HG02938 (cell line): ENCODE measurements around the gene CDH3.

Source experiments
- ATAC-seq: cut with Tn5 transposase; IDR thresholded peaks from one replicate; pipeline ENCODE4 v1.9.1; 2021; ENCODE audit warnings: mild to moderate bottlenecking, moderate library complexity; ENCODE audit not compliant: unreplicated experiment

The CDH3 gene

DNA sequence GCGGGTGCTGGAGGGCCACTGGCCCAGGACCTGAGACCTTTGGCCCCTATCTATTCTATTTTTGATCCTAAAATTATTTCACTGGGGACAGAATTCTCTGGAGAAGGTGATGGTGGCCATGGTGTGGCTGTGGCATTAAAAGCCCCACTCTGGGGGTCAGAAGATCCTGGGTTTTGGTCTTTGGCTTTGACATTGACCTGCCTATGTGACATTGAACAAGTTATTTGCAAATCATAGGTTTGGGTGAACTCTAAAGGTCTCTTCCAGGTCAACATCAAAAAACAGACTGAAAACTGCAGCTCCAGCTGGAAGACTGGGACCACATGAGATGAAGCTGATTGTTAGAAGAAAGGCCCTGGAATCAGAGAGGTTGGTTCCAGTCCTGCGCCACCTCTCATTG, 89.7 kb downstream of the CDH3 start:
- ATAC-seq, result no peak

DNA sequence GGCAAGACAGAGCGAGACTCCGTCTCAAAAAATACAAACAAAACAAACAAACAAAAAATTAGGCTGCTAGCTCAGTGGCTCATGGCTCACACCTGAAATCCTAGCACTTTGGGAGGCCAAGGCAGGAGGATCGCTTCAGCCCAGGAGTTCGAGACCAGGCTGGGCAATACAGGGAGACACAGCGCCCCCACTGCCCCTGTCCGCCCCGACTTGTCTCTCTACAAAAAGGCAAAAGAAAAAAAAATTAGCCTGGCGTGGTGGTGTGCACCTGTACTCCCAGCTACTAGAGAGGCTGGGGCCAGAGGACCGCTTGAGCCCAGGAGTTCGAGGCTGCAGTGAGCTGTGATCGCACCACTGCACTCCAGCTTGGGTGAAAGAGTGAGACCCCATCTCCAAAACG, 91.5 kb downstream of the CDH3 start:
- no peak for ATAC-seq

DNA sequence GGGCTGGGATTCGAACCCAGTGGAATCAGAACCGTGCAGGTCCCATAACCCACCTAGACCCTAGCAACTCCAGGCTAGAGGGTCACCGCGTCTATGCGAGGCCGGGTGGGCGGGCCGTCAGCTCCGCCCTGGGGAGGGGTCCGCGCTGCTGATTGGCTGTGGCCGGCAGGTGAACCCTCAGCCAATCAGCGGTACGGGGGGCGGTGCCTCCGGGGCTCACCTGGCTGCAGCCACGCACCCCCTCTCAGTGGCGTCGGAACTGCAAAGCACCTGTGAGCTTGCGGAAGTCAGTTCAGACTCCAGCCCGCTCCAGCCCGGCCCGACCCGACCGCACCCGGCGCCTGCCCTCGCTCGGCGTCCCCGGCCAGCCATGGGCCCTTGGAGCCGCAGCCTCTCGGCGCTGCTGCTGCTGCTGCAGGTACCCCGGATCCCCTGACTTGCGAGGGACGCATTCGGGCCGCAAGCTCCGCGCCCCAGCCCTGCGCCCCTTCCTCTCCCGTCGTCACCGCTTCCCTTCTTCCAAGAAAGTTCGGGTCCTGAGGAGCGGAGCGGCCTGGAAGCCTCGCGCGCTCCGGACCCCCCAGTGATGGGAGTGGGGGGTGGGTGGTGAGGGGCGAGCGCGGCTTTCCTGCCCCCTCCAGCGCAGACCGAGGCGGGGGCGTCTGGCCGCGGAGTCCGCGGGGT, 92.1 kb downstream of the CDH3 start, which contains the start of gene CDH1:
TSS of gene CDH1 (plus strand) at position 247 of the 684 bp plus-strand sequence. CDS start at position 371, 124 bp downstream.
- no peak for ATAC-seq

DNA sequence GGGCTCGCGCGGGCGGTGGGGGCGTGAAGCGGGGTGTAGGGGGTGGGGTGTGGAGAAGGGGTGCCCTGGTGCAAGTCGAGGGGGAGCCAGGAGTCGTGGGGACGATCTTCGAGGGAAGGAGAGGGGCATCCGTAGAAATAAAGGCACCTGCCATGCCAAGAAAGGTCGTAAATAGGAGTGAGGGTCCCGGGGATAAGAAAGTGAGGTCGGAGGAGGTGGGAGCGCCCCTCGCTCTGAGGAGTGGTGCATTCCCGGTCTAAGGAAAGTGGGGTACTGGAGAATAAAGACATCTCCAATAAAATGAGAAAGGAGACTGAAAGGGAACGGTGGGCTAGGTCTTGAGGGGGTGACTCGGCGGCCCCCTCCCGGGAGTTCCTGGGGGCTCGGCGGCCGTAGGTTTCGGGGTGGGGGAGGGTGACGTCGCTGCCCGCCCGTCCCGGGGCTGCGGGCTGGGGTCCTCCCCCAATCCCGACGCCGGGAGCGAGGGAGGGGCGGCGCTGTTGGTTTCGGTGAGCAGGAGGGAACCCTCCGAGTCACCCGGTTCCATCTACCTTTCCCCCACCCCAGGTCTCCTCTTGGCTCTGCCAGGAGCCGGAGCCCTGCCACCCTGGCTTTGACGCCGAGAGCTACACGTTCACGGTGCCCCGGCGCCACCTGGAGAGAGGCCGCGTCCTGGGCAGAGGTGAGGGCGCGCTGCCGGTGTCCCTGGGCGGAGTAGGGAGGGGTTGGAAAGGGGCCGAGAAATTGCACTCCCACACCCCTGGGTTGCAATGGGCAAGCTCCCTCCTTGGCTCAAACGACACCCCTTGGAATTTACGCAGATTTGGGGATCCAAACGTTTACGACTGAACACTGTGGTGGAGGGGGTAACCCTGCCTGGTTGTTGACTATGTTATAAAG, 92.9 kb downstream of the CDH3 start:
- ATAC-seq, result no peak

DNA sequence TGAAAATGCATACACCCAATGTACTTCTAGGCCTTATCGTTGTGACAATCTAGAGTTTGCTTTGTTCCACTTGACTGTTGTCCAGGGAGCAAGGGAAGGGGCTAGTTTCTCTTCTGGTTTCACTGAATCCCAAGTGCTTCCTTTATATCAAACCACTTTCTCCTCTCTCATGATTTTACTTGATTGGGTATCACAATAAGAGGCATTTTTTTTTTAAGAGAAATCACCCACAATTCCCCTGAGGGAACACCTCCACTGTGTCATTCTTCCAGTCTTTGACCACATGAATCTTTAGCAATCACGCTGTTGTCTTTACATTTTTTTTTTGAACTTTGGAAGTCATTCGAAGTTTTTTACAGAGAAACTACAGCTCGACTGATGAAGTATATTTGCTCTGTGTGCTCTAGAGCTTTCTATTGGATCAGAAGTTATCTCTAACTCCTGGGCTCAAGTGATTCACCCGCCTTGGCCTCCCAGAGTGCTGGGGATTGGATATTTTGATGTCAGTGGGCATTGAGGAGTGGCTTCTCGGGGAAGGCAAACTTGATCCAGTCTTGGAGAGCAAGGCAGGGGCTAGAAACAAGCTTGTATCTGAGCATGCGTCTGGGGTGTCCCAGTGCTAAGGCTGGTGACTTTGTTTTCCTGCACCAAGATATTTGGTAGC, 95.0 kb downstream of the CDH3 start:
- ATAC-seq, result no peak

- ATAC-seq, result no peak
Observed at GRCh38 chr16:68740628-68741346, 95.7 kb downstream of the CDH3 start.

GRCh38 chr16:68743664-68744063, 98.6 kb downstream of the CDH3 start:
- ATAC-seq, result no peak

DNA sequence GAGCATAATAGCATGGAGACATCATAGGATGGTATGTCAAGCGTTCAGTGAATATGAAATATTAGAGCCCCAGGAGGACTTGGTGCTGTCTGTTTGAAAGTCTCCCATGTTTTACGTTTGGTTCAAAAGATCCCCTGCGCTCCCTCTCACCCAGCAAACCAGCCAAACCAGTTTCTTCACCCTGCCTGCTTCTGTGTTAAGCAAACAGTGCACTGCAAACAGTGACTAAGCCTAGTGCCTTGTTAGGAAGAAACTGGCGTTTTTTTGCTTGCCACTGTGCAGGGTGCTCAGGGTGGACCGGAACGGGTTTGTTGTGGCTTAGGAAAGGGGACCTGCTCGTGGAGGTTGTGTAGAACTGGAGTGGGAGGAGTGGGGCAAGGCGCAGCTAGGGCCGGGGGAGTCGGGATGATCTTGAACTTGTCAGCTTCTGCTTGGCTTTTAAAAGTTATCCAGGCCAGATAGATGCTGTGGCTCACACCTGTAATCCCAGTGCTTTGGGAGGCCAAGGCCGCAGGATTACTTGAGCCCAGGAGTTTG, 99.7 kb downstream of the CDH3 start:
- ATAC-seq, result no peak

- ATAC-seq, result no peak
Observed at GRCh38 chr16:68746951-68747350, 101.8 kb downstream of the CDH3 start.

DNA sequence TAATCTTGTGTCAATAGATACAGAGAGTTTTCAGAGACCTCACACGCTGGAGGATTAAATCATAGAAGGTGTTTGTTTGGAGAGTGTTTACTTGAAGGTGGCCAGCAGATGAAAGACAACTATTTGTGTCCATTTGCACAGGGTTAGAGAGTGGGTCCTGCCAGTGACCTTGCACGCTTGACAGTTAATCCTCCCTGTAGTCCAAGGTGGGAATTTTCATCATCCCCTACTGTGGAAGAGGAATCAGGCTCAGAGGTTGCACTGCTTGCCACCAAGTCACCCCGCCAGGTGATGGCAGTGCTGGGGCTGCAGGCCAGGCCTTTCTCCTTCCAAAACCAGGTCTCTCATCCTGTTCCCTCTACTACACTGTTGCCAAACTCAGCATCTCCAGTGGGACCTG, 104.3 kb downstream of the CDH3 start:
- ATAC-seq, result no peak
